GM12891 (cell line): Measurements from ENCODE around the gene ZKSCAN4.

Source experiments
- POLR2A ChIP-seq: IDR thresholded peaks from 2 replicates; pipeline ENCODE4 v1.6.1; 2011; ENCODE audit warnings: low read depth, low read length, control low read depth
- POLR2AphosphoS5 ChIP-seq: IDR thresholded peaks from 2 replicates; pipeline ENCODE4 v1.6.1; 2011; ENCODE audit warnings: low read depth, low read length, control low read depth
- POU2F2 ChIP-seq: IDR thresholded peaks from 2 replicates; pipeline ENCODE4 v1.6.1; 2011; ENCODE audit warnings: low read depth, mild to moderate bottlenecking, control low read depth, low read length, moderate library complexity

GRCh38 chr6:28263922-28264321 lies 11.9 kb upstream of the ZKSCAN4 start:
- no peak for TF ChIP-seq POLR2A
- TF ChIP-seq POLR2AphosphoS5: no peak
- no peak for TF ChIP-seq POU2F2
